ENCODE measurements around the gene NCKAP5L.

The NCKAP5L gene

DNA sequence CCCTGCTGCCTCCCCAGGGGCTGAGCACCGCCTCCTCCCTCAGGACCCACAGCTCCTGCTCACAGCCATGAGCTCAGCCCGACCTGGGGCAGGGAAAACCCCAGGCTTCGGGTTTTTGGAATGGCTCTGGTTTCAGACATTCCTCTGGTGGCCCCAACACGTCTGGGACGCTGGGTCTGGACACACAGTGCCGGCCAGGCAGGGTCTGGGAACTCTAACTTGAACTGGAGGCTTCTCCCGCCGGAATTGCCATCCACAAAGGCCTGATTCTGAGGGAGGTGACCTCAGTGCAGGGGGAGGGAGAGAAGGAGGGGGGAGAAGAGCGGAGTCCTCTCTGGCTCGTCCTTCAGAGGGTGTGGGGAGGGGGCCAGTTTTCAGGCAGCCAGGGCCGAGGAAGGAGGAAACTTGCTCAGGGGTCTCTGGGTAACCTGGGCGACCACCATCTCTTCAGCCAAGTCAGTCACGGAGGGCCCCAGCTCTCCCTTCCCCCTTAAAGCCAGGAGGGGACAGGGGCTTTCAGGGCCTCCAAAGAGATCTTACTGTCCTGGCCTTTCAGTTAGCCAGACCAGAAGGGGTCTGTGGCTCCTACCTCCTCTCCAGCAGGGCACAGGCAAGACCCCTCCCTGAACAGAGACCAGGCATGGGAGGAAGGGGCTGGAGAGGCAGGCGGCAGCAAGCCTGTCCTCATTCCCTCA, 19.4 kb downstream of the NCKAP5L start:
- in situ Hi-C loops (cut with HindIII; ENCODE audit: low pct_ligation_motif_present, low pct_unique_long_range_greater_than_20kb, low sequenced_read_pairs): no loop called here

DNA sequence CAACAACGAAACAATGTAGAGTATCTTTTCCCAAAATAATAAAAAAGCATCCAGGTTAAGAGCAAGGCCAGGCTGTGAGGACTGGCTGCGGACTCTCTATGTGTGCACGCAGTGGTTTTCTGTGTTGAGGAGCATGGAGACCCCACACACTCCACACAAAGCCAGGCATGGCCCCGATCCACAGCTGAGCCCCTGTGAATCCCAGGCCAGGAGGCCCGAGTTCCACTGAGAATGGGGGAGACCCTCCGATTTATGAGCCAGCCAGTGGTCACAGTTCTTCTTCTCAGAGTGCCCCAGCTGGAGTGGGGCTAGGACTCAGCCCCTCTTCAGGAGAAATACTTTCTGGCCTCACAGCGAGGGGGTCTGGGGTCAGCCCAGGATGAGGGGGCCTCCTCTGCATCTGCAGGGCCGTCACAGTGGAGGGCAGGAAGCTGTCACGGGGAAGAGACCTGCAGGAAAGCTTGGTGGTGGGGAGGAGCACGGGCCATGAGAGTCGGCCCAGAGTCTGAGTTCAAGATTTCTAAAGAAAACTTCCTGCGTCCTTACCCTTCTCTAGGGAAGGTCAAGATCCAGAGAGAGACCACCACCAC, 20.1 kb downstream of the NCKAP5L start:
- no peak for DNase-seq
- in situ Hi-C loops (cut with HindIII; ENCODE audit: low pct_ligation_motif_present, low pct_unique_long_range_greater_than_20kb, low sequenced_read_pairs): no loop called here

More for the DNA sequence above, 19.4 kb downstream of the NCKAP5L start:
- no peak for DNase-seq

DNA sequence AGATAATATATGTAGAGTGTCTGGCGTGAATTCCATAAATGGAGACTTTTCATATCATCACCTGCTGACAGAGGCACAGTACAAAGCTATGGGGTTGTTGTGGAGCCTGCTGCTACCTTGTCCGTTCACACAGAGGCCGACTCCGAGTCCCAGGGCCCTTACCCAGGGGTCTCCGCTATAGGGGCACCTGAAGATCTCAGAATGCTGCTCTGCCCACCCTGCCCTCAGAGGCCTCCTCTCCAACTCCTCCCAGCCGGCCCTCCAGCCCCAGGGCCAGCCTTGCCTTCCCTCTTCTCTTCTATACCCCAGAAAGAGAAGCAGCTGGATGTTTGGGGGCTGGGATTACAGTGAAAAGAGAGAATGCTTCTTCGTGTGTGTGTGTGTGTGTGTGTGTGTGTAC, 21.3 kb downstream of the NCKAP5L start:
- in situ Hi-C loops (cut with HindIII; ENCODE audit: low pct_ligation_motif_present, low pct_unique_long_range_greater_than_20kb, low sequenced_read_pairs): no loop called here
- DNase-seq: no peak

DNA sequence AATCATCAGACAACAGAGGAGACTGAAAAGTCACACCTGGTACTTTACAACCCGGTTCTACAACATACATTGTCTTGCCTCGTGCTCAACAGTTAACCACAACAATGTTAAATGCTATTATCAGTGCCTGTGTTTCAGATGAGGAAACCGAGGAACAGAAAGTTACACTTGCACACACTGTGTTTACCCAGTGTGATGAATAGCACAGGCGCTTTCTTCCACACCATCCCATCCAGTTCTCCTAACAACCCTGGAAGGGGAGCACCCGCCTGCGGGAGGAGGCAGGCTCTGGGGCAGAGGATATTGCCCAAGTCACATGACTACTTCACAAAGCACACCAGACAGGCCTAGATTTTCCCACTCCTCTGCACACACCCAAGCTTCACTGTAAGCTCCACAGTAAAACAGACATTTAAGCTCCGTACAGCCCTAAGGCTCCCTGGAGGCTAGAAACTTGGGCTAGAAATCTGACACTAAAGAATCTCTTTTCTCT, 21.8 kb downstream of the NCKAP5L start:
- in situ Hi-C loops (cut with HindIII; ENCODE audit: low pct_ligation_motif_present, low pct_unique_long_range_greater_than_20kb, low sequenced_read_pairs): no loop called here

DNA sequence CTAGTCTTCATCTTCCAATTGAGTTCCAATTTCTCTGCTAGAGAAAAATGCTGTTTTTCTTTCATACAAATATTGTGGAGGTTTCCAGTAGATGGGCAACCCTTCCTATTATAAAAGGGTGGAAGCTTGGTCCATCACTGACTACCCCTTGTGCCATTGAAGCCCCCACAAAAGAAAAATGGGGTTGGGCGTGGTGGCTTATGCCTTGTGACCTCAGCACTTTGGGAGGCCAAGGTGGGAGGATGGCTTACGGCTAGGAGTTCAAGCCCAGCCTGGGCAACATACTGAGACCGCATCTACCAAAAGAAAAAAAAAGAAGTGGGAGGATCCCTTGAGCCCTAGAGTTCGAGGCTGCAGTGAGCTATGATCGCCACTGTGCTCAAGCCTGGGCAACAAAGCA, 22.8 kb downstream of the NCKAP5L start:
- in situ Hi-C loops (cut with HindIII; ENCODE audit: low pct_ligation_motif_present, low pct_unique_long_range_greater_than_20kb, low sequenced_read_pairs): no loop called here
- DNase-seq: no peak

More for the DNA sequence above, 21.8 kb downstream of the NCKAP5L start:
- no peak for DNase-seq

DNA sequence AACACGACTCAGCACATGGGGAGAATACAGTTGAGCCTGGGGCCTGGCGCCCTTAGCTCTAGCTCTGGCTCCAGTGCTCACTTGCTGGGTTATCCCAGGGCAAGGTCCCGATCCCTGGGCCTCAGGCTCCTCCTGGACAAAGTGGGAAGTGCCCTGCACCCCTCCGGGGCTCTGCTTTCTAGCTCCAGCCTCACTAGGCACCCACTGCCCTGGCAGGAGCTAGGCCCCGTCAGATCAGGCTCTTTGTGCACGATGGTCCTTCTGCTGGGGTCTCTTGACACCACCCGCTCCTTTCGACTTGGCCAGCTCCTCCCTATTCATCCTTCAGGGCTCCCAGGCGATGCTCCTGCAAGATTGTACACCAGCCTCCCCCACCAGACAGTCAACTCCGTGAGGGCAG, 23.4 kb downstream of the NCKAP5L start:
- in situ Hi-C loops (cut with HindIII; ENCODE audit: low pct_ligation_motif_present, low pct_unique_long_range_greater_than_20kb, low sequenced_read_pairs): no loop called here
- DNase-seq: no peak

DNA sequence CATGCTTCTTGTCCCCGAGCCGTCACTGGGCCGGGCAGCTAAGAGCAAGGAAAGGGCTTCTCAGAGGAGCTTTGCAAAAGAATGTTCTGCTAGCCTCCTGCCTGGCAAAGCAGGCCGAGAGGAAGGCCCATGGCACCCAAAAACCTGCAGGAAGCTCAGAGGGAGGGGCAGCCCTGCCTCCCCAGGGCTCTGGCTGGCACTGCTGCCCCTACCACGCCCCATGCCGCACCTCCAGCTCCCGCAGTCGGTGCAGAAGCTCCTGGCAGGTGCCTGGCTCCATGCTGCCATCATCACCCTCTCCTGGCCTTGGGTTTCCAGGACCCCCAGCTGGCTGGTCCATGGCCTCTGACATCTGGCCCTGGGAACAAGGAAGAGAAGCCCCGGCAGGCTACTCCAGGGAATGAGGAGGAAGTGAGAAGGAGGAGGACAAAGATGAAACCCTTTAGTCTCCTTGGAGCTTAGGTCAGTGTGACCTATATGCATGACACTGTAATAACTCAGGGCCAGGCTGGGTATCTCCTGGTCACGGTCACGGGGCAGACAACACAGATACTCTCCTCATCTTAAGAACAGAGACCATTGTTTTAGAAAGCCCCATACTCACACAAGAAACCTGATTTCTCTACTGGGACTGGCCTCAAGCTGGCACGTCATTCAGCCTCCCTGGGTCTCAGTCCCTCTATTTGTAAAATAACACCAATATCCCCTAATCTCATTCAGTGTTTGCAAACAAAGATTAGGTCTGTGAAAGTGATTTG, 24.3 kb downstream of the NCKAP5L start:
- in situ Hi-C loops (cut with HindIII; ENCODE audit: low pct_ligation_motif_present, low pct_unique_long_range_greater_than_20kb, low sequenced_read_pairs): no loop called here
- DNase-seq: no peak

DNA sequence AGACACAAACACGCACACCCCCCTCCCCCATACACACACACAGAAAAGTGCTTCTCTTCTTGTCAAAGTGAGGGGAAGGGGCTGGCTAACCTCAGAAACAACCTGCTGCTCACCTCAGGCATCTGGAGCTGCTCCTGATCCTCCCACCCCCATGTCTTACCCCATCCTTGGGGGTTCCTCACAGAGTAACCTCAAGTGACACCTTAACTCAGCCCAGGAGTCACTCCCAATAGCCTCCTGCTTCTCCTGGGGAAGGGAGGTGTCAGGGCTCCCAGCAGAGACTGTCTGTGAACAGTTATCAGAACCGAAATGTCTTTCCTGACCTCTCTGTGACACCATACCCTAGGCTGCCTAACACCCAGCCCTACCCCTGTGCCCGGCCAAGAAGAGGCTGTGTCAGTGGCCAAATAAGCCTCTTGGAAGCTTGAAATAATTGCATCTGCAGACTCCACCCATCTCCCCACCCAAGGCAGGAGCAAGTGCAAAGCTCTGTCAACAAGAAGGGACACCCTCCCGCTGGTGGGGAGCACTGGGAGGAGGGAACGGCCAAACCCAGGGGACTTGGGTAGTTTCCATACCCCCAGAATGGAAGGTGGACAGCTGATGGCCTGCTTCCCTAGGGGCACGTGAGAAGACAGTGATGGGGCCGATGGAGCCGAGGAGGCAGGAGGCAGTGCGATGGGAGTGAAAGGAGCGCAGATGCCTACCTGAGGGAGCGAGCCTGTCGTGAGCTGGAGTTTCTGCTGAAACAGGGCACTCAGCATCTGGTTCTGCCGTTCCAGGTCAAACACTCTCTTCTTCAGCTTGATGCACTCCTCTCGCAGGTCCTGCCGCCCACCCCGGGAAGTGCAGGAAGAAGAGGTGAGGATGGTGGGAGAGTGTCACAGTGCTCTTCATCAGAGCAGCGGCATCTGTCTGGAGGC, 26.8 kb downstream of the NCKAP5L start:
- no peak for DNase-seq
- in situ Hi-C loops (cut with HindIII; ENCODE audit: low pct_ligation_motif_present, low pct_unique_long_range_greater_than_20kb, low sequenced_read_pairs): no loop called here

DNA sequence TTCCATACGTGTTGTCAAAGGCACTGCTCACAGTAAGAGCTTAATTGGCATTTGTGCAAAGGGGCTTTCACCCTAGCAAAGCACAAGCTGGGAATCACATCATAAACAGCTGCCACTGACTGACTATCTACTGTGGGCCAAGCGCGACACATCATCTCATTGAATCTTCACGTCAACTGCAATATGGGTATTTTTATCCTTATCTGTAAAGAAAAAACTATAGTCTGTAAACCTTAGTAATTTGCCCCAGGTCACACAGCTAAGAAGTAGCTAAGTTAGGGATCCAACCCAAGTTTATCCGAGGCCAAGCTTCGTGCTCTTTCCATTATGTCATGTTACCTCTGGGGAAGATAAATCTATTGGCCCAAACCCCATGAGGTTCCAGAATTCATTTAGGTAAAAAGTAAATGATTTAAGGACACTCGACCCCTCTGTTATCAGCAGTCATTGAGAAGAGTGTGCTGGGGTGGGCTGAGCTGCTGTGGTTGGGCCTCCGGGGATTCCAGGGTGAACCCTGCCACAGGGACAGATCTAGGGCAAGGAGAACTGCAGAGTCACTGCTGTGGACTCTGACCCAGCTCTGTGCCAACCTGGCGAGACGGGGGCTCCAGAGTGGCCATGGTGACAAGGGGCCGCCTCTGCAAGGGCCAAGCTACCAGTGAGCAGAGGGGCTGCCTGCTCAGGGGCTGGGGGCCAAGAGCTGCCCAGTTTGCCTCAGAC, 27.6 kb downstream of the NCKAP5L start:
- in situ Hi-C loops (cut with HindIII; ENCODE audit: low pct_ligation_motif_present, low pct_unique_long_range_greater_than_20kb, low sequenced_read_pairs): no loop called here
- DNase-seq: no peak

DNA sequence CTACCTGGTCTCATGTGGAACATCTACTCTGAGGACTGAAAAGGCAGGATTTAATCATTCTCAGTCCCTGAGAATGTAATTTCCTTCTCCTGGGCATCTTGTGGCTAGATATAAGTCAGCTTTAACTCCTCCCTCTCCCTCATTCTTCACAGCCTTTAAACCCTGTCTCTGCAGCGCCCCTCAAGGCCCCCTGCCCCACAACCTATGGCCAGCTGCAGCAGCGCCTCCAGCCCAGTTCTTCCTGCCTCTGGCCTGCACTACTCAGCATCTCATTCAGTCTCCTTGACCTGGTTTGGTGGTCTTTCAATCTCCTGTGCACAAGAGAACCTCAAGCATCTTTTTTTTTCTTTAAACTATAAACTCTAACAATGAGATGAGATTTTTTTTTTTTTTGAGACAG, 29.3 kb downstream of the NCKAP5L start:
- in situ Hi-C loops (cut with HindIII; ENCODE audit: low pct_ligation_motif_present, low pct_unique_long_range_greater_than_20kb, low sequenced_read_pairs): no loop called here

DNA sequence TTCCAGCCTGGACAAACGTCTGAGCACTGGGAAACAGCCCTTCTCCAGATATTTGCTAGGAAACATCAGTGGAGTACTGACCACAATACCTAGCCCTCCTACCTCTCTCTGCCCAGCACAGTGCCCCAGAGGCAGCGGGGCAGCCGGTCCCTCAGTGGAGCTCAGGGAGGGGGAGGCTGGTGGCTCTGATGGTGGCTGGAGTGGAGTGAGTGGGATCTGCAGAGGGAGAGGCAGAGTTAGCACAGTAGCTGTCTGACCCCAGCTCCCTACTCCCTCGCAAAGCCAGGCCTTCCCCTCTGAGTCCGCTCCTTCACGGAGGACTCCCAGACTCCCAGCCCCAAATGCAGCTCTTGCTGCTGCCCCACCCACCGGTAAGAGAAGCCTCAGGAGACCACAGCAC, 30.0 kb downstream of the NCKAP5L start:
- DNase-seq: no peak
- in situ Hi-C loops (cut with HindIII; ENCODE audit: low pct_ligation_motif_present, low pct_unique_long_range_greater_than_20kb, low sequenced_read_pairs): no loop called here

More for the DNA sequence above, 29.3 kb downstream of the NCKAP5L start:
- DNase-seq: no peak

DNA sequence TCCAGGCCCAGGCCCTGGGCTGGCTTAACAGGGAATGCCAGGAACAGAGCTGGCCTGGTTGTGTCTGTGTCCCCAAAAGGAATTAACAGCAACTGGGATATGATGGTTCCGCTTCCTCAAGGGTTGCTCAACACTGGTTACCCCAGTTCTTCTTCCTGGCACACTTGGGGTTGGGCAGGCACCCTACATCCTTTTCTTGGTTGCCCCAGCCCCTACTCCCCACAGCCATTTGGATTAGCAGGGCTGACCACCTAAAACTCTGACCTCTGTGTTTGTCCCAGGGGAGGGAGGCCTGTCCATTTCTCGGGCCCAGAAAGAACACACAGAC, 30.8 kb downstream of the NCKAP5L start:
- in situ Hi-C loops (cut with HindIII; ENCODE audit: low pct_ligation_motif_present, low pct_unique_long_range_greater_than_20kb, low sequenced_read_pairs): no loop called here
- DNase-seq: no peak

DNA sequence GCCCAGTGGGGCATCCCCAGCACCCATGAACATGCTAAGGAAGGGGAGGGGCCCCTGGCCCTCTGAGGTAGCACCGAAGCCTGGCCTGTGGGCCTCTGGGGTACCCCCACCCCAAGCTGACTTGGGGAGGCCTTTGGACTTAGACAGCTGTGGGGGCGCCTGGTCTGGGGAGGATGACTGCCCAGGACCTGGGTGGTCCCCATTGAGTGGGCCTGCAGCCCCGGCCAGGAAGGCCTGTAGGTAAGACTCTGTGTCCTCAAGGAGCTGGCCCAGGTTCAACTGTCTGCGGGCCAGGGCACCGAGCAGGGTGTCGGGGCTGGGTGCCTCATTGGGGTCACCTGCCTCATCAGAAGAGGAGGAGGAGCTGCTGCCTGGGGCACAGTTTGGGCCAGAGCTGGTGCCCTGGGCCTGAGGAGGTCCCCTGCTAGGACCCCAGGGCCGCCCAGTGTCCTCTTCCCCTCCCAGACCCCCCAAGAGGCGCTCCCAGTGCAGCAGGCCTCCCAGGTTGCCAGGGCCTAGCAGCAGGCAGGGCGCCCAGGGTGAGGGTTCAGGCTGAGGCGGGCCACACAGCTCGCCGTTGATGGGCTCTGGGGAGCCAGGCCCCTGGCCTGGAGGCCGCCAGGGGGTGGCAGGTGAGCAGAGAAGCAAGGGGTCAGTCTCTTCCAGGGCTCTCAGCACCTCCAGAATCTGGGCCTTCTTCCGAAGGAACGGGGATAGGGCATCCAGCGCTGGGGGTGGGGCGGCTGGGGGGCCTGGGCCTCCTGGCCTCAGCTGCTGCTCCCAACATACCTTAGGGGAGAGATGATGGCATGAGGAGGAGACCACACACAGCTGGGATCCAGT, 31.4 kb downstream of the NCKAP5L start:
- in situ Hi-C loops (cut with HindIII; ENCODE audit: low pct_ligation_motif_present, low pct_unique_long_range_greater_than_20kb, low sequenced_read_pairs): no loop called here
- DNase-seq: no peak

DNA sequence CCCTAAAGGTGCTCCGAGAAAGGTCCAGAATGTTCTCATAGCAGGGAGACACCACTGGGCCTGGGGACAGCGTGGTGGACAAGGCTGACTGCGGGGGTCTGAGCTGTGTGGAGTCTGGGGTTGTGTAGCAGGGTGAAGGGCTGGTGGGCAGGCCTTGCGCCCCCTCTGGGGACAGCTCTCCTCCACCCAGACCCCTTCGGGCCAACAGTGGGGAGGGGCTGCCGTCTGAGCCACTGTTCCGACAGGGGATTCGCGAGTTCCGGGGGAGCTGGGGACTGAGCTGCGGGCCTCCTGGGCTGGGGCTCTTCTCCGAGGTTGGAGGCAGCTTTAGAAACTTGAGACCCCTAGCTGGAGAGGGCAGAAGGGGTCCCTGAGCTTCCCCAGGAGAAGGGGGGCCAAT, 32.1 kb downstream of the NCKAP5L start:
- no peak for DNase-seq
- in situ Hi-C loops (cut with HindIII; ENCODE audit: low pct_ligation_motif_present, low pct_unique_long_range_greater_than_20kb, low sequenced_read_pairs): no loop called here

DNA sequence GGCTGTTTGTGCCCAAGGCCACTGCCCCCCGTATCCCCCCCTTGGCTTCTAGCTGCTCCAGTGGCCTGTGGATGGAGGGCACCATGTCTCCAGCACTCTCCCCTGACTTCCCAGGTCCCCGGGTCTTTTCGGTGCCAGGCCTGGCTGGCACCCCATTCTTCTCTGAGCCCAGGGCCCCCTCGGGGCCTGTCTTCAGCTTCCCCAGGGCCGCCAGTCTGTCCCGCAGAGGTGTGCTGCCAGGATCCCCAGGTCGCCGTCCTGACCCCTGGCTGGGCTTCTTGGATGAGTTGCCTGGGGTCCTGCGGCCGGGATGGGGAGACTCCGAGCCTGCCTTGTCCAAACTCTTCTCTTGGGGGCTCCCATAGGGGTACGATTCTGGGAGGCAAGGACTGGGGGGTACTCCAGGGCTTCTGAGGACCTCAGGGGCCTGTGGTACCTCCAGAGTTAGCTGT, 32.5 kb downstream of the NCKAP5L start:
- DNase-seq: no peak
- in situ Hi-C loops (cut with HindIII; ENCODE audit: low pct_ligation_motif_present, low pct_unique_long_range_greater_than_20kb, low sequenced_read_pairs): no loop called here

DNA sequence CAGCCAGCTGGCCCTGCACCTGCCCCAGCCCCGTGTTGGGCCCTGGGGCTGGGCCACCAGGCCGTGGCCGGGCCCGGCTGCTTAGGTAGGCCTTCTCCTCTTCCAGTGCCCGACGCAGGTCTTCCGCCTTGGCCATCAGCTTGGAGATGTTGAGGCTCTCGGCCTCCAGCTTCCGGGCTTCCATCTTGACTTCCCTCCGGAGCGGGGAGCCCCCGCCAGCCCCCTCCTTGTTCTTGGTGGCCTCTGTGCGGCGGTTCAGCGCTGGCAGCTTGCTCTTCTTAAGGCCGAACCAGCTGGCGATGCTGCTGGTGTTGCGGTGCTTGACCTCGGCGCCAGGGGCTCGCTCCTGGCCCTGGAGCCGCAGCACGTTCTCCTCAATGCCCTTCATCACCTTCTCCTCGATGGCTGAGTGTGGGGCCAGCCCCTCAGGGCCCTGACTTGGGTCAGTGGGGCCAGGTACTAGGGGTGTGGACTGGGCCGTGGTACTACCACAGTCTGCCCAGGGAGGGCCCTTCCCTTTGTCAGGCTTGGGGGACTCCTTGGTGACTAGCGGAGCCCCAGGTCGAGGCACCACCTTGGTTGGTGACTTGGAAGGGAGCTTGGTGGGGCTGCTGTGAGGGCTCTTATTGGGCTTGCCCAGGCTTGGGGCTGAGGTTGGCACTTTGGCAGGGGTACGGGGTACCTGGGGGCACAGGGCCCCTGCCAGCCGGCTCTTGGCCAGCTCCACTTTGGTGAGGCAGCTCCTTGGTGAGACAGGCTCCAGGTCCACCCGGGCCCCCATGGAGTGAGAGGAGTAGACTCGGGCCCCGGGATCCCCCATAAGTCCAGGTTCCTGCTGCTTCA, 33.2 kb downstream of the NCKAP5L start:
- no peak for DNase-seq
- in situ Hi-C loops (cut with HindIII; ENCODE audit: low pct_ligation_motif_present, low pct_unique_long_range_greater_than_20kb, low sequenced_read_pairs): no loop called here

DNA sequence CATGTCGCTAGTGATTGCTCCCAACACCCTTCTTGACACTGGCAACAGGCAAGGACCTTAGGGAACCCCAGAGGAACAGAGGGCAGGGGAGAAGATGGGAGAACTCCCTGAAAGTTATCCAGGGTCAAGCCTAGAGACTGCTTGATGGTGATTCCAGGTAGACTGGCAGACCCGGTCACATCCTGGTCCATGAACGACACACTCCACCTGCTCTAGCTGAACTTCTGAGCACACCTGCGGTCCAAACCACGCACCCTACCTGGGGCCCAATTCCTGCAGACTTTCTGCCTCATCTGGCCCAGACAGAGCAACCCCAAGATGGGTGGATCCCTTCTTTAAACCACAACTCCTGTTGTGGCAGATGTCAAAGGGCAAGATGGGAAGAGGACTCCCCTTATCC, 34.2 kb downstream of the NCKAP5L start:
- in situ Hi-C loops (cut with HindIII; ENCODE audit: low pct_ligation_motif_present, low pct_unique_long_range_greater_than_20kb, low sequenced_read_pairs): no loop called here

More for the DNA sequence above, 34.2 kb downstream of the NCKAP5L start:
- DNase-seq: no peak
